ENCODE data around the gene ATP6V0E1. TPM values are rescaled to one million over a fixed set of nuclear protein-coding genes. Genes with fewer than 3 reads are reported as not detected.
A peak's percentile ranks its signal among the peaks of the same experiment; 100 is the strongest.

ATP6V0E1 gene
- total RNA-seq, 1 donor from 2014 or later, result 200 TPM

DNA sequence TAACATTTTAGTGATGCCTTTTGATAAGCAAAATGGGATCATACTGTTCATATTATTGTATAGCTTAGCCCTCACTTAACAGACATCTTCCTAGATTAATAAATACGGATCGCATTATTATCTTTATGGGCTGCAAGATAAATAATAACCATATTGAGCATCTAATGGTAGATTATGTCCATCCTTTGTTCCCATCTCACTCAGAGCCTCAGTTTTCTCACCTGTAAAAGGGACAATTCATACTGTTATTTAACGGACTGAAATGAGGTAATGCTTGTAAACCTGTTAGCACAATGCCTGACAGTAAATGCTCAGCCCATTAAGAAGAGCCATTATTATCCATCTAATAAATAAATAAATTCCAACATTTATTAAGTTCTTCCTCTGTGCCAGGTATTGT, 27.3 kb upstream of the ATP6V0E1 start:
- DNase-seq (ENCODE audit: extremely low read depth, low read depth, low spot score), result no peak

- DNase-seq (ENCODE audit: extremely low read depth, low read depth, low spot score), result no peak
These were observed 26.6 kb upstream of the ATP6V0E1 start for GRCh38 chr5:172956936-172957335.

- no peak for DNase-seq (ENCODE audit: extremely low read depth, low read depth, low spot score)
These were observed 26.1 kb upstream of the ATP6V0E1 start for GRCh38 chr5:172957458-172957857.

- no peak for DNase-seq (ENCODE audit: extremely low read depth, low read depth, low spot score)
These were observed 25.1 kb upstream of the ATP6V0E1 start for GRCh38 chr5:172958331-172959046.

DNA sequence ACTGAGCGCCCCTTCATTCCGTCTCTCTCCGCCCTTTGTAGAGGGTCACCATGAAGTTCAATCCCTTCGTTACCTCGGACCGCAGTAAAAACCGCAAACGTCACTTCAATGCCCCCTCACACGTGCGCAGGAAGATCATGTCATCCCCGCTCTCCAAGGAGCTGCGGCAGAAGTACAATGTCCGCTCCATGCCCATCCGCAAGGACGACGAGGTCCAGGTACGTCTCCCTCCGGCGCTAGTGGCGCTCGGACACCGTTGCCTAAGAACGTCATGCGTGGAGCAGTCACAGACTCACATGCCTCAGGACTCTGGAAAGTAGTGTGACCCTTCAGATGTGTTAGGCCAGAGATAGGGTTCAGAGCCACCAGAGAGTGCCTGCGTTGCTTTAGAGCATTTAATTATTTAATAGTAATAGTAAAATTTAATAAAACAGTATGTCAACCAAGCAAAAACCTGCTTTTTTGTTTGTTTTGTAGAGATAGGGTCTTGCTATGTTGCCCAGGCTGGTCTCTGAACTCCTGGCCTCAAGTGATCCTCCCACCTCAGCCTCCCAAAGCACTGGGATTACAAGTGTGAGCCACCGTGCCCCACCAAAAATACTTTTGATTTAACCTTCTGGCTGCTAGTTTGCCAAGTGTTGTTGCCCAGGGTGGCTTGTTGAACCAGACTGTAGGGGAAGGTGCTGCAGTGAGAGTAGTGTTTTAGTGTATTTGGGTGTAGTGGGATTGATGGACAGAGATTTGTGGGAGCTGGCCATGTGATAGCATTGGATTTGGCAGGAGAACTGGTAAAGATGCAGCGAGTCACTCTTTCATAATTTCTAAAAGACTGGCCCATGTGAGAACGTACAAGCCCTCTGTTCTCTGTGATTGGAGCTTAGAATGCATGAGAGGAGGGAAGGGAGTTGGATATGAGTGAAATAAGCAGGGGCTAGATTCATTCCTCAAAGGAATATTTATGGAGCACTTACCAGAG, 23.5 kb upstream of the ATP6V0E1 start:
- no peak for DNase-seq (ENCODE audit: extremely low read depth, low read depth, low spot score)

DNA sequence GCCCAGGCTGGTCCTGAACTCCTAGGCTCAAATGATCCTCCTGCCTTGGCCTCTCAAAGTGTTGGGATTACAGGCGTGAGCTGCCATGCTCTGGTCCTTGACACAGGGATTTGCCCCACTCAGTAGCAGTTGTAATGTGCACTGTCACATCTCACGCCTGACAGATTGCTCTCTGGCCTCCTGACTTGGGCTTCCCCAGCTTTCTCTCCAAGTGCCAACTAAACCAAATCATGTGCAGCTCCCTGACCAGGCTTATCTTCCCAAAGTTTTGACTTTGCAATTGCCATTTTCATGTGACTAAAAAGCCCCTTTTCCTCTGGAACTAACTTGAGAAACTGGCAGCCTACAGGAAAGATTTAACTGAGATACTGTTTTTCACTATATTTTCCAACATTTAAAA, 13.7 kb upstream of the ATP6V0E1 start:
- DNase-seq (ENCODE audit: extremely low read depth, low read depth, low spot score), result no peak

DNA sequence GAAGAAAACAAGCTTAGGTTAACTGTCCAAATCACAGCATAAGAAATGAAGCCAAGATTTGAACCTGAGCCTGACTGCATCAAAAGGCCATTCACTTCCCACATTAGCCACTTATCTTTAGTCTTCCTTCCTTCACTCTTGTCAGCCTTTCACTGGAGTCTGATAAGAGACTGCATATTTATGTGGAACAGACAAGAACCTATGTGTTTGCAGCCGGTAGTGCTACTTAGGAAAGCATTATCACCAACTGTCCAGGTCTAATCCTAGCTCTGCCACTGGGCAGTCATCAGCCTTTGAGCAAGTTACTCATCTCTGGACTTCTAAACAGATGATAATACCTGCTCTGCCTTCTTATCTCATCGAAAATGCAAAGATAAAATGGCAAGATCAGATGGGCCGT, 12.1 kb upstream of the ATP6V0E1 start:
- DNase-seq (ENCODE audit: extremely low read depth, low read depth, low spot score), result no peak

DNA sequence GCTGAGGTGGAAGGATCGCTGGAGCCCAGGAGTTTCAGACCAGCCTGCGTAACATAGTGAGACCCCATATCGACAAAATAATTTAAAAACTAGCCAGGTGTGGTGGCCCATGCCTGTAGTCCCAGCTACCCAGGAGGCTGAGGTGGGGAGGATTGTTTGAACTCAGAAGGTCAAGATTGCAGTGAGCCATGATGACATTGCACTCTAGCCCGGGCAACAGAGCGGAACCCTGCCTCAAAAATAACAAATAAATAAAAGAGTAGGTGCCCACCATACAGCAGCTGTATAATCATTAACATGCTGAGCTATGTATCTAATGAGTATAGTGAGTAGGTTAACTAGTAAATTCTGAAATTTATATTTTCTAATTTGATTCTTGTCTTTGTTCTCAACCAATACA, 11.0 kb upstream of the ATP6V0E1 start:
- DNase-seq (ENCODE audit: extremely low read depth, low read depth, low spot score), result no peak

DNA sequence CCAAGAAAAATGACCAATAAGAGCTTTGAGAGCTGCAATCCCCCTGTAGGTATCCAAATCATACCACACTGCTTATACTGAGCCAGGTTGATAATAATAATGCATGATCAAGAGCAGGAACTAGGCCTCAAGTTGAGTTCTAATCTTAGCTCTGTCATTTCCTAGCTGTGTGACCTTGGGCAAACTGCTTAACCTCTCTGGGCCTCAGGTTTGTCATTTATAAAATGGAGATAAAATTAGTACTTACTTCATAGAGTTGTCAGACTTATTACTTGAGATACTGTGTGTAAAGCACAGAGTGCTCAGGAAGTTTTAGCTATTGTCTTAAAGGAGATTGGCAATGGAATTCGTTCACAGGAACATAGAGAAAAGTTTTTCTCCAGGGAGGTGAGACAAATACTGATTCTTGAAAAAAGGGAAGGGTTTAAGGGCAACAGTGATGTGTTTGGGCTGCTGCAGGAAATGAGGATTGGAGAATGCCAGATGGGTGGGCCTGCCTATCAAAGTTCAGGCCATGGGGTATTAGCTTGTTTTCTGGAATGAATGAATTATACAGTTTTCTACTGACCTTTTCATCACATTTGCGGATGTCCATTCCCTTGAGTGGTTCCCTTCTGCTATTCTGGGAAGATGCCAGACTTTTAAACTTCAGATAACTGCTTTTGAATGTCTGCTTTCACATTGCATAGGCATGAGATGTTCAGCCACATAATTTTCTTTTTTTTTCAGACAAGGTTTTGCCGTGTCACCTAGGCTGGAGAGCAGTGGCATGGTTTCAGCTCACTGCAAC, 10.2 kb upstream of the ATP6V0E1 start:
- DNase-seq (ENCODE audit: extremely low read depth, low read depth, low spot score), result no peak

- no peak for DNase-seq (ENCODE audit: extremely low read depth, low read depth, low spot score)
These were observed 9.6 kb upstream of the ATP6V0E1 start for GRCh38 chr5:172973931-172974330.

GRCh38 chr5:172975289-172975688, 8.3 kb upstream of the ATP6V0E1 start:
- DNase-seq (ENCODE audit: extremely low read depth, low read depth, low spot score), result no peak

DNA sequence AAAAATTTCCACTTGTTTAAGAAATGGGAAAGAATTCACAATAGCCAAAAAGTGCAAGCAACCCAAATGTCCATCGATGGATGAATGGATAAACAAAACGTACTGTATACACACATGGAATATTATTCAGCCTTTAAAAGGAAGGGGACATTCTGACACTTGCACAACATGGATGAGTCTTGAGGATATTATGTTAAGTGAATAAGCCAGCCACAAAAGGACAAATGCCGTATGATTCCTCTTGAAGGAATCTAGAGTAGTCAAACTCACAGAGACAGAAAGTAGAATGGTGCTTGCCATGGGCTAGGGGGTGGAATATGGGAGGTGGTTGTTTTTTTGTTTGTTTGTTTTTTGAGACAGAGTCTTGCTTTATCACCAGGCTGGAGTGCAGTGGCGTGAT, 3.8 kb upstream of the ATP6V0E1 start:
- no peak for DNase-seq (ENCODE audit: extremely low read depth, low read depth, low spot score)

GRCh38 chr5:172981931-172982330, 1.6 kb upstream of the ATP6V0E1 start:
- DNase-seq (ENCODE audit: extremely low read depth, low read depth, low spot score), result no peak

- peak; percentile 52 for DNase-seq (ENCODE audit: extremely low read depth, low read depth, low spot score)
These were observed 828 bp downstream of the ATP6V0E1 start for GRCh38 chr5:172984244-172984953.

DNA sequence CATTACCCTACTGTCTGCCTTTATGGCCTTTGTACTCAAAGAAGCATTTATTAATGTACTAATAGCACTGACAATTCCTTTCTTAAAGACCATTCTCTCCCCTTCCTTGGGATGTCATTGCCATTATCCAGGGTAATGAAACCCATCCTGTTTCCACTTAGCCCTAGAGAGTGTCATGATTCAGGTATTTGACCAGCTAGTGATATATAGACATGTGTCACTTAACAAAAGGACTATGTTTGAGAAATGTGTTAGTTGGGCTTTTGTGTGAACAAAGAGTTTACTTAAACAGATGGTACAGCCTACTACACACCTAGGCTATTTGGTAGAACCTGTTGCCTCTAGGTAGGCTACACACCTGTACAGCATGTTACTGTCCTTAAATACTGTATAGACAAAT, 2.0 kb downstream of the ATP6V0E1 start:
- DNase-seq (ENCODE audit: extremely low read depth, low read depth, low spot score), result no peak

DNA sequence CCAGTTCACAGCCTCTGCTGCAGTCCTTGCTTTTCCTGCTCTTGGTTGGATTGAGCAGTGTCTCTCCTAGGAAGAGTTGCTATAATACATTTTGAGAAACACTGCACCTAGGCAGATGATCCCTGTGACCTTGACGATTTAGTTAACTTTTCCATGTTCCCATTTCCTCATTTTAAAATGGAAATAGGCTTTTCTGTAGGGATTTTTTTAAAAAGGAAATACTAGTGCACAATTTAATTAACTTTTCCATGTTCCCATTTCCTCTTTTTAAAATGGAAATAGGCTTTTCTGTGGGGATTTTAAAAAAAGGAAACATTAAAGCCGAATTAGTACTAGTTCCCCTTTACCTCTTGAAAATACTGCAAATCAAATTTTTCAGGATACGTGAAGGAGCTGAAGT, 4.7 kb downstream of the ATP6V0E1 start:
- no peak for DNase-seq (ENCODE audit: extremely low read depth, low read depth, low spot score)

DNA sequence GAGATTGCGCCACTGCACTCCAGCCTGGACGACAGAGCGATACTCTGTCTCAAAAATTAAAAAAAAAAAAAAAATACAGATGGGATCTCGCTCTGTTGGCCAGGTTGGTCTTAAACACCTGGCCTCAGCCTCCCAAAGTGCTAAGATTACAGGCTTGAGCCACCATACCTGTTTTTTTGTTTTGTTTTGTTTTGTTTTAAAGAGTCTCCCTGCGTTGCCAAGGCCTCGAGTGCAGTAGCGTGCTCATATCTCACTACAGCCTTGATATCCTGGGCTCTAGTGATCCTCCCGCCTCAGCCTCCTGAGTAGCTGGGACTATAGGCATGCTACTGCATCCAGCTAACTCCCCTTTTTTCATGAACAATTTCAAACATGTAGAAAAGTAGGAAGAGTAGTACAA, 7.2 kb downstream of the ATP6V0E1 start:
- DNase-seq (ENCODE audit: extremely low read depth, low read depth, low spot score), result no peak

DNA sequence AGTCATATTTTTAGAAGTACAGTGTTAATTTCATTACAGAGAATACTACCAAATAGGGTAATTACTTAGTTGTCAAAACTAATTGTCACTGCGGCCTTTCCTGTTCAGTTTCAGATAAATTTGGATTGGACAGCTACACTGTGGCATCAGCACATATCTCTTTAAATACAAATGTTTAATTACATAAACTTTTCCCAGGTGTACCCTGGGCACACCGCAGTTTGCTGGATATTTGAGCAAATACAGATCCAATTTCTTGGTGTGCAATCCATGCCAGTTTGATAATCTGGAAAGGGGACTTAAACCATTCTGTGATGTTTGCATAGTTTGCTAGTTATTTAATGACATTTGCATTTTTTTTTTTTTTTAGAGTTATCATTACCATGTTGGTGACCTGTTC, 10.8 kb downstream of the ATP6V0E1 start:
- DNase-seq (ENCODE audit: extremely low read depth, low read depth, low spot score), result no peak

- DNase-seq (ENCODE audit: extremely low read depth, low read depth, low spot score), result no peak
These were observed 15.9 kb downstream of the ATP6V0E1 start for GRCh38 chr5:172999372-172999973.

DNA sequence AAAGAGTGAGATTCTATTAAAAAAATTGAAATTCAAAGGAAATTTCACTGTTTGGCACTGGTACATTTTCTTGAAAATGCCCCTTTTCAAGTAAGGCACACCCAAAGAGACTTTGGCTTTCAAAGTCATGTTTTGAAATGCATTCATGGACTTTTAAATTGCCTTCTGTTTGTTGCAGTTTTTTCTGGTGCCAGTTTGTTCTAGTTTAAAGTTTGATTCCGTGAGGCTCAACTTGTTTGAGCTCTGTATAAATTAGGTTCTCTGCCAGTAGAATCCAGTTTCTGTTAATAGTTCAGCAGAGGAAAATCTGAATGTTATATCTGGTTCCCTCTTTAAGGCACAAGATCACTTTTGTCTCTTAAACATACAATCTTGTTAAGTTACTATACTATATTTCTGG, 16.4 kb downstream of the ATP6V0E1 start:
- no peak for DNase-seq (ENCODE audit: extremely low read depth, low read depth, low spot score)

All from glomerular endothelial cell (primary cell).